HG03565 (cell line): Measurements from ENCODE around the gene TGFBRAP1.
A peak's percentile ranks its signal among the peaks of the same experiment; 100 is the strongest.
"Not testable (repeated sequence)": the region's sequence is repeated elsewhere in the genome, so short reads cannot be mapped to it uniquely, and the experiment has no call there.

Experiments used
- ATAC-seq: cut with Tn5 transposase; IDR thresholded peaks from one replicate; pipeline ENCODE4 v1.9.1; 2021; ENCODE audit warnings: mild to moderate bottlenecking, moderate library complexity; ENCODE audit not compliant: unreplicated experiment

The TGFBRAP1 gene

DNA sequence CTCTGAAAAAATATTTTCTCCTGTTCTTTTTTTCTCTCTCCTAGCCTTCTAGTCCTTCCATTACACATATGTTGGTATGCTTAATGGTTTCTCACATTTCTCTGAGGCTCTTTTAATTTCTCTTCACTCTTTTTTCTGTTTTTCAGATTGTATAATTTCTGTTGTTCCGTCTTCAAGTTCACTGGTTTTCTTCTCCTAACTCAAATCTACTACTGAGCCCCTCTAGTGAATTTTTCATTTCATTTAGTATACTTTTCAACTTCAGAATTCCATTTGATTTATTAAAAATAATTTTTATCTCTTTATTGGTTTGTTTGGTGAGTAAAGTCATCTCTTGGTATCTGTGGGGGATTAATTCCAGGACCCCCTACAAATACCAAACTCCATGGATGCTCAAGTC lies 27.6 kb upstream of the TGFBRAP1 start:
- no peak for ATAC-seq

- ATAC-seq: no peak
These were observed 15.3 kb upstream of the TGFBRAP1 start for GRCh38 chr2:105344704-105345345.

DNA sequence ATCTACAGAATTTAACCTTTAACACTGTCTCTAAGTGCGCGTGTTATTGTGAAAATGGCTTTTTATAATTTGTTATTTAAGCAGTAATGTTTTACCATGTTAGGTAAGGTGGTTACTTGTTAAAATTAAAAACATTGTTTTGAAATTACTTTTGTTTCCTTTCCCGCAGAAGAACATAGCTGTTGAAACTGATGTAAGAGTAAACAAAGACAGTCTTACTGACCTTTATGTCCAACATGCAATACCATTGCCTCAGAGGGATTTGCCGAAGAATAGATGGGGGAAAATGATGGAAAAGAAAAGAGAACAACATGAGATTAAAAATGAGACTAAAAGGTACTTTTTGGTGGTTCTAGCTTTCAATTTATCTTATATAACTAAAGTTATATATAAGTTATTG lies 9.9 kb upstream of the TGFBRAP1 start:
- ATAC-seq: no peak

GRCh38 chr2:105338020-105338385 lies 8.5 kb upstream of the TGFBRAP1 start:
- peak; percentile 19 for ATAC-seq

DNA sequence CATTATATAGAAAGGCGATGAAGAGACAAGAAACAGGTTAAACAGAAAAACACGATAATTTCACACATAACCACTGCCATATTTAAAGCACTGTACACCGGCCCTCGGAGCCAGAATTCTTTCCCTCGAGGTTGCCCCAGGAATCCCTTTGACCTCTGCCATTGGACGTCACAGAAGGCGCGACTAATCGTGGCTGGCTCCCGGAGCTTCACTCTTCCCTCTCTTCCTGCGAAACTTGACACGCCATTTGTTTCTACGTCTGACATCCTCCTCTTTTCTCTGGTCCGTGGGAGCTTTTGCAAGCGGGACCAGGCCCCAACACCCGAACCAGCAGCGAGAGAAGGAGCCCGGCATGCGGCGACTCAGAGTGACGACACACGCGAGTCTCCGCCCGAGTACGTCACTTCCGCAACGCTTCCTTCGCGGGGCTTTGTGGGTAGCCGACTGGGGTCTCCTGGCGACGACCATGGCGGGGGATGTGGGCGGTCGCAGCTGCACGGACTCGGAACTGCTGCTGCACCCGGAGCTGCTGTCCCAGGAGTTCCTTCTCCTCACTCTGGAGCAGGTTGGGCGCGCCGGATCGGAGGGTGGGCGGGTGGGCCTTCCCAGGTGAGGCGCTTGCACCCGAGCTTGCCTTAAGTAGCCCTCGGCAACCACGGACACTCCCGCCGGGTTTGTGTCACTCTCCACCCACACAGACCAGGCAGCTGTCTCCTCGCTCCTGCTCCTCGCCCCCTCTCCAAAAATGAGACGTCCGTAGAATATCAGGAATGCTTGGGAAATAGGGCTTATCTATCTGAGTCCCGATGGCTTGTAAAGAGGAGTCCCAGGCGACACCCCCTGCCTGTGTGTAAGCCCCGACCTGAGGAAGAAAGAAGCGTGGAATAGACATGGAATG lies 7.8 kb upstream of the TGFBRAP1 start, which contains the start of gene C2orf49:
Gene C2orf49 (plus strand): TSS at position 419 of the 898 bp plus-strand sequence. CDS start 48 bp downstream, at position 467.
- peak; percentile 85 for ATAC-seq

GRCh38 chr2:105336786-105337121 lies 7.2 kb upstream of the TGFBRAP1 start:
- no peak for ATAC-seq

DNA sequence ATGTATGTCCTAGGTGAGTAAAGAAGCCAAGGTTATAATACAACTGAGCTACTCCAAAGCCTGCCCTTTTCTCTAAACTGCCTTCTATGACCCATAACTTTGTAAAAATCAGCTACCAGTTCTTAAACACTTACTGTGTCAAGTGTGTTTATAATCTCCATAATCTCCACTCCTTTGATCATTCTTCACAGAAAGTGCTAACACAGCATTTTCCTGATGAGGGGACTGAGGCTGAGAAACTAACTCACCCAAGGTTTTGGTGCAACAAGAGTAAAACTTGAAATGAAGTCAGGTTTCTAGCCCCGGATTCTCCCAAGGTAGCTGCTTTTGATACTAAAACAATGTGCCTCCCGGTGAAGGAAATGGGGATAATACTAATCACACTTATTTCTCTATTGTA lies 5.9 kb upstream of the TGFBRAP1 start:
- no peak for ATAC-seq

- ATAC-seq: no peak
These were observed 4.7 kb upstream of the TGFBRAP1 start for GRCh38 chr2:105334211-105334610.

DNA sequence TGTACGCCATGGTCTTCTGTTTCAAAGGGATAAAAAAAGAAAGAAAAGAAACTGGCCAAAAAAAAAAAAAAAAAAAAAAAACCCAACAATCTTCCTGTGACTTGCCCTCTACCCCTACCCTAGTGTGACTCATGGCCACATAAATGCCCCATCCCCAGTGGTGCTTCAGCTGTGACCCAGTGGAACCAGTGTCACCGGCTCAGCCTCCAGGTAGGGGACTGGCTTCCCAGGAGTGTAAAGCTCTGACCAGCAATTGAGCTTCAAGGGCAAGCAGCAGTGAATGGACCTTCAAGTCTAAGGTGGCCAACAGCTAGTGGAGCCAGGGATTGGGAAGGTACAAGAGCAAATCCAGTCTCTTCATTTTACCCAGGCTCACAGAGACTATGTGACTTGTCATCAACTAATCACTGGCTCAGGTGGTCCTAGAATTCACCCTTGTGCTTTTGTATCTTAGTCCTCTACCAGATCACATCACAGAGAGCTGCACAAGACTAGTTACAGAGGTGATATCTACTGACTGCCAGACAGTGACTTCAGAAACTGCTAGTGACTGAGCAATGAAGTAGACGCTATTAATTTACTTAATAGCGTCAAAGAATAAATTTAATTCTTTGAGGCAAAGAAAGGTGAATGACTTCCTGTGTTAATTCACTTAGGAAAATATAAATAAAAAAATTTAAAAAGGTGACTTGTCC lies 1.3 kb upstream of the TGFBRAP1 start:
- no peak for ATAC-seq

DNA sequence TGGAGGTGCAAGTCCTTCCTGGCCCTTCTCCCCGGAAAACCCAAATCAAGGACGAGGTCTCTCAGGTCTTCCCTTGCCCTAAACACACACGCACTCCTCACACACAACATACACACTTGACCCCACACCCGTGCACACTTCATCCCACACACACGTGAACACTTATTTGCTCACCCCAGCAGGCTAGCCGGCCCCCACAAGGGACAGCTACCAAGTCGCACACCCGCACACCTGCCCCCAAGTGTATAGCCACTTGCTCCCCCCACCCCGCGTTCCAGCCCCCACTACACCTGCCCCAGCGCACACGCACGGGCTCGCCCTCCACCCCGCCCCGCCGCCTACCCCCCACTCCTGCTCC lies 359 bp downstream of the TGFBRAP1 start:
- ATAC-seq: no peak

- ATAC-seq: no peak
These were observed 996 bp downstream of the TGFBRAP1 start for GRCh38 chr2:105328281-105329196.

DNA sequence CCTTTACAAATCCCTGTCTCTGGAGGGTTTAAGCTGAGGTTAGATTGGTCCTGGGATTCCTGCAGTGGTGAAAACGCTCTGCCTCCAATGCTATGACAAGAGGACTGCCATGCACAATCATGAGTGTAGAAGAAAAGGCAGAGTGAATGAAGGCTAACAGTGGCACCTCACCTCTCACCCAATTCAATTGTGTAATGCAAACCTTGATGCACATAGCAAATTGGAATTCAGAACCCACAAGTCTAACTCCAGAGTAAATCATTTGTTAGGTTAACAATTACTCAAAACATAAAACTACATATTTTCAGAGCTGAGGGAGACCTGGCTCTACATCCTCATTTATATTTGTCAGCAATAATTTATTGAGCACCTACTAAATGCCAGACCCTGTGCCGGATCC lies 1.8 kb downstream of the TGFBRAP1 start:
- no peak for ATAC-seq

DNA sequence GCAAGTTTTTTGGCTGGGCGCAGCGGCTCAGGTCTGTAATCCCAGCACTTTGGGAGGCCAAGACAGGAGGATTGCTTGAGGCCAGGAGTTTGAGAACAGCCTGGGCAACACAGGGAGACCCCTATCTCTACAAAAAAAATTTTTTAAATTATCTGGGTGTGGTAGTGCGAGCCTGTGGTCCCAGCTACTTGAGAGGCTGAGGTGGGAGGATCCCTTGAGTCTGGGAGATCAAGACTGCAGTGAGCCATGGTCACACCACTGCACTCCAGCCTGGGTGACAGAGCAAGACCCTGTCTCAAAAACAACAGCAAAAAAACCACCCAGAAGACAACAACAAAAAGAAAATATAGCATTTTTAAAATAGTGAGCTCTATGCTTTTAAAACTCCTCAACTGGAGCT lies 2.3 kb downstream of the TGFBRAP1 start:
- not testable (repeated sequence) for ATAC-seq

DNA sequence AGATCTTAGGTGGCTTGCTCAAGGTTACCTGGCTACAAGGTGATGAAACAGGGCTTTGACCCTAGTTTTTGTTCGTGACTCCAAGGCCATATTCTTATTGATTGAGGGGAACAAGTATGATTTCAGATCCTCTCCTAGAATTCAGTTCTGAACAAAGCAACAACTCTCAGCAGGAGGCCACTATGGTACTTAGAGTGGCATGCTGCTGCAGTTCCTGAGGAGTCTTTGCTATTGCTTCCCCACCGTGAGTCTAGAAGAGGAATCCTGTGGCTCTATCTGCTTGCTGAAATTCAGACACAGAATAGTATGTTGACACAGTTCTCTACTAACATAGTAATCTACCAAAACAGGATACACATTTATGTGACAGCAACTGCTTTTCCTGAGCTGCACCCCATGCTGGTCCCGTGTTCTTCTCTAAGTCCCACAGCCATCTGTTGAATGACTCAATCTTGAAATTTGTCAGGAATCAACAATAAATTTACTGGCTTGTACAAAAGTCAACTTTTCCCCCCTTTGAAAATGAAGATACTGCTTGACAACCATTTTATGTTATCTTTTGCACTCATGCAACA lies 4.1 kb downstream of the TGFBRAP1 start:
- ATAC-seq: no peak

GRCh38 chr2:105324732-105325131 lies 4.8 kb downstream of the TGFBRAP1 start:
- no peak for ATAC-seq

- ATAC-seq: no peak
These were observed 5.4 kb downstream of the TGFBRAP1 start for GRCh38 chr2:105324101-105324500.

DNA sequence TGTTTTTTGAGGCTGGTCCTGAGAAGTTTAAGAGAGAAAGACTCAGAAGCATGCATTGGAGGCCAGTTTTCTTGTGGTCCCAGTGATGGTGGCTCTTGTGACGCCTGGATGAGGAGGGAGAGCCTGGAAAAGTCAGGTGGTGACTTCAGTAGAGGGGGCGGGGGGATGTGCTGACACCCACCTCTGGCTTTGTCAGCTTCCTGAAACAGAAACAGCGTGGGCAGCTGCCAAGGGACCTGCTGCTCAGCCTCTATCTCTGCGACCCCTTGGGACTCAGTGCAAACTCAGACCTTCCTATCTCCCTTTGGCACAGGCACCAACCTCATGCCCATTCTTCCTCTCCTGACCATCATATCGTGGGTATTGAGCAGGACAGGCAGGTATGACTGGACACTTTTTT lies 6.4 kb downstream of the TGFBRAP1 start:
- no peak for ATAC-seq

GRCh38 chr2:105321875-105322646 lies 7.5 kb downstream of the TGFBRAP1 start:
- peak; percentile 33 for ATAC-seq

DNA sequence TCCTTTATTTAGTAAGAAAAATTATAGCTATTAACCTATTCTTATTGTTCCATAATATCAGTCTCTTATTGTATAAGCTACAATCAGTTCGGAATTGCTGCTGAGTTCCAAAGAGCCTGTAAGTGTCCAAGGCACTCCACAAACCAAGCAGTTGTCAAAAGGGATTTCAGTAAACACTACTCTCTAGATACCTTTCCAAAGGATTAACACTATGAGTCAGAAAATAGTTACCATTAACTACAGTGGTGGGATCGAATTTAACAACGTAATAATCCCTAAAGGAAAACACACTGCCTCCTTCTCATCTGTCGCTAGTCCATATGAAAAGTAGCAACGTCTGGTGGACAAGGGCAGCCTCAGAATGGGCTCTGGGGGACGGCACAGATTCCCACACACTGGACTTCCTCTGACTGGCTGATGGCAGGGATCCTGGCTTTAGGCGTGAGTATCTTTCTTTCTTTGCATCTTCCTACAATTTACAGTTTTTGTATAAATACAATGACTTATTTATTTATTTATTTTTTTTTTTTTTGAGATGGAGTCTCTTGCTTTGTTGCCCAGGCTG lies 8.8 kb downstream of the TGFBRAP1 start:
- ATAC-seq: no peak
